ENCODE results near the gene SNX10. TPM values are rescaled to one million over a fixed set of nuclear protein-coding genes. Genes with fewer than 3 reads are reported as not detected.

The SNX10 gene
- total RNA-seq, 1 experiment from 2014 or later, result 3.8 TPM

- no peak for DNase-seq (ENCODE audit: low read depth)
These were observed 108.1 kb downstream of the SNX10 start for GRCh38 chr7:26399736-26400135.

- no peak for DNase-seq (ENCODE audit: low read depth)
These were observed 112.0 kb downstream of the SNX10 start for GRCh38 chr7:26403640-26404039.

GRCh38 chr7:26404189-26404996 lies 112.7 kb downstream of the SNX10 start:
- DNase-seq (ENCODE audit: low read depth), result no peak

- DNase-seq (ENCODE audit: low read depth), result no peak
These were observed 114.8 kb downstream of the SNX10 start for GRCh38 chr7:26406433-26406832.

GRCh38 chr7:26409661-26410547 lies 118.2 kb downstream of the SNX10 start:
- no peak for DNase-seq (ENCODE audit: low read depth)

- DNase-seq (ENCODE audit: low read depth), result no peak
These were observed 121.5 kb downstream of the SNX10 start for GRCh38 chr7:26413007-26413691.

GRCh38 chr7:26416004-26416403 lies 124.3 kb downstream of the SNX10 start:
- no peak for DNase-seq (ENCODE audit: low read depth)

GRCh38 chr7:26417911-26418413 lies 126.3 kb downstream of the SNX10 start:
- DNase-seq (ENCODE audit: low read depth), result no peak

GRCh38 chr7:26419198-26419597 lies 127.5 kb downstream of the SNX10 start:
- no peak for DNase-seq (ENCODE audit: low read depth)

- no peak for DNase-seq (ENCODE audit: low read depth)
These were observed 128.9 kb downstream of the SNX10 start for GRCh38 chr7:26420422-26421019.

GRCh38 chr7:26422761-26423160 lies 131.1 kb downstream of the SNX10 start:
- DNase-seq (ENCODE audit: low read depth), result no peak

- DNase-seq (ENCODE audit: low read depth), result no peak
These were observed 131.8 kb downstream of the SNX10 start for GRCh38 chr7:26423436-26423835.

Other genes with a start within 250 kb of the SNX10 start
- gene NFE2L3, start 139.7 kb upstream of the SNX10 start, total RNA-seq (2014; rRNA removed; shearing (Covaris generic)), result 25.4 and 26.9 TPM in 2 replicates
- gene HNRNPA2B1, start 91.1 kb upstream of the SNX10 start, total RNA-seq (2014; rRNA removed; shearing (Covaris generic)), result 171 and 302 TPM in 2 replicates
- gene CBX3, start 90.1 kb upstream of the SNX10 start, total RNA-seq (2014; rRNA removed; shearing (Covaris generic)), result 201 and 202 TPM in 2 replicates